Measurements from ENCODE around the gene GPATCH1.

DNA sequence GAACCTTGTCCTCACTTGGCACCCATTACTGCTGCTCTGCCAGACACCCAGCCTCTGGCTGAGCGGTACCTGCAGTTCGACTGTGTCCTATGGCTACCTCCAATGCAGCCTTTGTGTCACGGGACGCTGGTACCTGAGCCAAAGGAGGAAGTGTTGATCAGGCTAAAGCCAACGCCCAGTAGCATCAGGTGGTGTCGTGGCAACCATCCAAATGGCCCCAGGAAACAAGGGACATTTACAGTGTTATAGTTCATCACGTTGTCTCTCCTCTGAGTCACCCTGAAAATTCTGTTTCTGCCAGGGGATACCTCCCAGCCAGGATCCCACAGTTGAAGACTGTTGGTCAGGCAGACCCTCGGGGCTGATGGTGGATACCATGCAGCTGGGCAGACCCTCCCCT, 26.4 kb upstream of the GPATCH1 start:
- TF ChIP-seq GATA3 (IDR thresholded peaks at IDR 0.05; ENCODE audit: low read depth, low read length), result no peak
- TF ChIP-seq GATA2 (IDR thresholded peaks at IDR 0.05; ENCODE audit: low read depth, low read length), result no peak
